Measurements from ENCODE around the gene CDH23. TPM values are rescaled to one million over a fixed set of nuclear protein-coding genes. Genes with fewer than 3 reads are reported as not detected.

Gene CDH23
- polyA plus RNA-seq, 1 donor (not counting 4 experiments of a cell fraction or from before 2014, with no cell fraction given): 0.01 TPM

DNA sequence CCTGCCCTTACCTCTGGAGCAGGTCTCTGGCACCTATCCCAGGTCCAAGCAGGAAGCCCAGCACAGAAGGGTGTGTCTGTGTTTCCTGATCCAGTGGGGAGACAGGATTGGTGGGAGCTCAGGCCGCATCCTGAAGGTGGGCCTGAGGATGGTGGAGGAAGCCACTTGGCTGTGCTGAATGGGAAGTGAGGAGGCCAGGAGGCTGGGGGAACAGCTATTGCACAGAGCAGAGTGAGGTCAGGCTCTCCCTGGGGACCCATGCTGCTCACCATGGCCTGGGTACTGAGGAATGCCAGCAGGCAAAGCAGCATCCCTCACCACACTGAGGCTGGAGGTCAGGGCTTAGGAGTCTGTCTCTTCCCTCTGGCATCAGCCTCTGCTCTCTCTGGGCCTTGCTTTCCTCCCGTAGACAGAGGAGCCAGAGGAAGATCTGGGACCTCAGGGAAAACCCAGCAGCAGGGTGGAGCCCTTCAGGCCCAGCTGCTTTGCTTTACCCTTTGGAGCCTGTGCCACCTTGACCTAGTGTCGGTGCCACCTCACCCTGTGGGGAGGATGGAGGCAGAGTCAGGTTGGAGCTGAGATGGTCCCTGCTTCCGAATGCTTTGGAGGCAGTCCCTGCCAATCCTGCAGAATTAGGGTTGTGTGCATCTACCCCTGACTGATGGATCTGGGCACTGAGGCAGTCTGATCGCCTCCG lies 39.0 kb downstream of the CDH23 start:
- Histone ChIP-seq H3K9me3 (ENCODE audit: control insufficient read depth, low read depth, low read length) (no peaks in the 10 kb centered on the region), H3K4me1 (ENCODE audit: control insufficient read depth, extremely low read depth, insufficient read depth, low read length) (no peaks in the 10 kb centered on the region), H3K79me2 (ENCODE audit: control insufficient read depth, insufficient read depth, low read length) (no peaks in the 10 kb centered on the region), H3K36me3 (ENCODE audit: control insufficient read depth in 2 of 2, extremely low read depth in 1 of 2, insufficient read depth in 2 of 2, low read length in 2 of 2) (no peaks in the 10 kb centered on the region), H2AFZ (ENCODE audit: control insufficient read depth, low read length) (no peak overlapping the region), H3K27me3 (ENCODE audit: control insufficient read depth, extremely low read depth, insufficient read depth, low read length) (peaks cover 17% of the 10 kb centered on the region), H4K20me1 (ENCODE audit: control insufficient read depth, extremely low read depth, insufficient read depth, low read length) (no peaks in the 10 kb centered on the region), H3K9ac (ENCODE audit: control insufficient read depth, extremely low read depth, insufficient read depth, low read length) (no peak overlapping the region), H3K27ac (ENCODE audit: control insufficient read depth, insufficient read depth, low read length) (no peak overlapping the region), H3K4me3 (ENCODE audit: control insufficient read depth in 2 of 3, extremely low read depth in 1 of 3, insufficient read depth in 2 of 3, low read depth in 1 of 3, low read length in 3 of 3) (no peak overlapping the region), H3K9me1 (ENCODE audit: control insufficient read depth, extremely low read depth, insufficient read depth, low read length) (no peaks in the 10 kb centered on the region), H3K4me2 (ENCODE audit: control insufficient read depth, extremely low read depth, insufficient read depth, low read depth, low read length) (no peak overlapping the region)
- FAIRE-seq (no peak), DNase-seq (ENCODE audit: low read depth, low spot score) (no peak)
- dilution Hi-C loops (cut with MboI; ENCODE audit: extremely low pct_ligation_motif_present, low sequenced_read_pairs): no loop called here
- TF ChIP-seq EZH2 (IDR thresholded peaks at IDR 0.05; ENCODE audit: low read length) (no peak), CTCF (optimal IDR thresholded peaks at IDR 0.05 in 1 of 3, IDR thresholded peaks at IDR 0.05 in 1 of 3, conservative IDR thresholded peaks at IDR 0.05 in 1 of 3; ENCODE audit: extremely low read depth in 1 of 3, insufficient read depth in 2 of 3, low read length in 3 of 3) (no peak)

- Histone ChIP-seq H3K4me1 (ENCODE audit: control insufficient read depth, extremely low read depth, insufficient read depth, low read length) (no peaks in the 10 kb centered on the region), H3K4me2 (ENCODE audit: control insufficient read depth, extremely low read depth, insufficient read depth, low read depth, low read length) (no peak overlapping the region), H3K36me3 (ENCODE audit: control insufficient read depth in 2 of 2, extremely low read depth in 1 of 2, insufficient read depth in 2 of 2, low read length in 2 of 2) (no peaks in the 10 kb centered on the region), H3K79me2 (ENCODE audit: control insufficient read depth, insufficient read depth, low read length) (no peaks in the 10 kb centered on the region), H3K27me3 (ENCODE audit: control insufficient read depth, extremely low read depth, insufficient read depth, low read length) (peaks cover 18% of the 10 kb centered on the region), H3K9me3 (ENCODE audit: control insufficient read depth, low read depth, low read length) (no peaks in the 10 kb centered on the region), H3K4me3 (ENCODE audit: control insufficient read depth in 2 of 3, extremely low read depth in 1 of 3, insufficient read depth in 2 of 3, low read depth in 1 of 3, low read length in 3 of 3) (no peak overlapping the region), H3K9ac (ENCODE audit: control insufficient read depth, extremely low read depth, insufficient read depth, low read length) (no peak overlapping the region), H3K27ac (ENCODE audit: control insufficient read depth, insufficient read depth, low read length) (no peak overlapping the region), H3K9me1 (ENCODE audit: control insufficient read depth, extremely low read depth, insufficient read depth, low read length) (no peaks in the 10 kb centered on the region), H2AFZ (ENCODE audit: control insufficient read depth, low read length) (no peak overlapping the region), H4K20me1 (ENCODE audit: control insufficient read depth, extremely low read depth, insufficient read depth, low read length) (no peaks in the 10 kb centered on the region)
- DNase-seq (ENCODE audit: low read depth, low spot score): no peak
- dilution Hi-C loops (cut with MboI; ENCODE audit: extremely low pct_ligation_motif_present, low sequenced_read_pairs): no loop called here
- TF ChIP-seq CTCF (optimal IDR thresholded peaks at IDR 0.05 in 1 of 3, IDR thresholded peaks at IDR 0.05 in 1 of 3, conservative IDR thresholded peaks at IDR 0.05 in 1 of 3; ENCODE audit: extremely low read depth in 1 of 3, insufficient read depth in 2 of 3, low read length in 3 of 3) (no peak), EZH2 (IDR thresholded peaks at IDR 0.05; ENCODE audit: low read length) (no peak)
- FAIRE-seq: no peak
Measured at GRCh38 chr10:71436268-71437125, 39.8 kb downstream of the CDH23 start.
